Measurements from ENCODE around the gene GDPGP1.

GRCh38 chr15:90205886-90206285 is 28.1 kb upstream of the GDPGP1 start:
- TF ChIP-seq, protein P1, sequence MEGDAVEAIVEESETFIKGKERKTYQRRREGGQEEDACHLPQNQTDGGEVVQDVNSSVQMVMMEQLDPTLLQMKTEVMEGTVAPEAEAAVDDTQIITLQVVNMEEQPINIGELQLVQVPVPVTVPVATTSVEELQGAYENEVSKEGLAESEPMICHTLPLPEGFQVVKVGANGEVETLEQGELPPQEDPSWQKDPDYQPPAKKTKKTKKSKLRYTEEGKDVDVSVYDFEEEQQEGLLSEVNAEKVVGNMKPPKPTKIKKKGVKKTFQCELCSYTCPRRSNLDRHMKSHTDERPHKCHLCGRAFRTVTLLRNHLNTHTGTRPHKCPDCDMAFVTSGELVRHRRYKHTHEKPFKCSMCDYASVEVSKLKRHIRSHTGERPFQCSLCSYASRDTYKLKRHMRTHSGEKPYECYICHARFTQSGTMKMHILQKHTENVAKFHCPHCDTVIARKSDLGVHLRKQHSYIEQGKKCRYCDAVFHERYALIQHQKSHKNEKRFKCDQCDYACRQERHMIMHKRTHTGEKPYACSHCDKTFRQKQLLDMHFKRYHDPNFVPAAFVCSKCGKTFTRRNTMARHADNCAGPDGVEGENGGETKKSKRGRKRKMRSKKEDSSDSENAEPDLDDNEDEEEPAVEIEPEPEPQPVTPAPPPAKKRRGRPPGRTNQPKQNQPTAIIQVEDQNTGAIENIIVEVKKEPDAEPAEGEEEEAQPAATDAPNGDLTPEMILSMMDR (IDR thresholded peaks at IDR 0.05) = no peak
- no peak for TF ChIP-seq POLR2A (IDR thresholded peaks at IDR 0.05)
